Ovary (tissue), 9 donors: ENCODE data around the gene HCLS1. TPM values are rescaled to one million over a fixed set of nuclear protein-coding genes. Genes with fewer than 3 reads are reported as not detected.

Experiments used
- DNase-seq, 5 donors: peaks; one replicate each; pipeline ENCODE4 v3.0.0-alpha.2; 2019 to 2020
- H3K27ac ChIP-seq, 2 donors: fragments of 200-600 bp; one replicate each; pipeline versions ENCODE4 v1.5.1 to v1.8.0; 2019 to 2022
- H3K27me3 ChIP-seq: fragments of 200-600 bp; one replicate; pipeline ENCODE4 v1.8.0; 2022
- H3K36me3 ChIP-seq: fragments of 200-600 bp; sonication (generic); one replicate; pipeline ENCODE4 v1.5.1; 2019
- H3K4me1 ChIP-seq: one replicate; pipeline ENCODE4 v1.8.1; 2013; ENCODE audit warnings: mild to moderate bottlenecking, moderate library complexity; ENCODE audit not compliant: insufficient read depth
- H3K4me3 ChIP-seq: fragments of 200-600 bp; sonication (generic); one replicate; pipeline ENCODE4 v1.5.1; 2017
- H3K9me3 ChIP-seq, 2 donors: fragments of 200-600 bp in 1 of 2; sonication (generic) in 1 of 2; one replicate each; pipeline versions ENCODE4 v1.5.1 to v1.8.1; 2013 to 2019; ENCODE audit warnings: mild to moderate bottlenecking in 1 of 2, moderate library complexity in 1 of 2
- EP300 ChIP-seq: sonication (generic); formaldehyde crosslinking; IDR thresholded peaks from one replicate; pipeline ENCODE4 v1.6.1; 2017; ENCODE audit warnings: antibody characterized with exemption
- POLR2A ChIP-seq: fragments of 450-650 bp; IDR thresholded peaks from one replicate; pipeline ENCODE4 v1.6.1; 2017; ENCODE audit warnings: antibody characterized with exemption, mild to moderate bottlenecking, moderate library complexity
- WGBS, 3 donors: extraction: QIAGEN DNeasy Blood & Tissue Kit in 1 of 3; methylation state at CpG; one replicate each; pipeline versions ENCODE4 v1.1.5 to v1.1.7; 2013 to 2017; 5-methylcytosine and 5-hydroxymethylcytosine counted together
- intact Hi-C, 4 donors: fragments of 100-400 bp; cut with DNase I; formaldehyde crosslinking; loops; one replicate each; pipeline versions ENCODE4 v1.11.0 to v1.15.1; 2022 to 2023
- polyA plus RNA-seq, 2 donors: library from polyadenylated mRNA; stranded (reverse); fragments of 200-250 nt in 1 of 2; fragments of 350-450 nt in 1 of 2; fragmentation: Illumina TruSeq in 1 of 2; extraction: RNeasy Lipid Tissue Mini Kit (QIAGEN cat#74804) in 1 of 2; gene quantifications; one replicate each; pipeline ENCODE4 v1.2.3, GENCODE V29; 2013 to 2014
- total RNA-seq, 7 donors: library from RNA; depleted of rRNA in 2 of 7; stranded (reverse); fragments of >200 nt in 2 of 7; fragmentation: NEBNext Ultra II Directional in 3 of 7; extraction: Animal tissue kit (Norgen Biotek cat#: 25700) in 3 of 7; gene quantifications; one replicate each; pipeline versions ENCODE4 v1.1.0 to v1.2.4, GENCODE V29; 2016 to 2023
- TF ChIP-seq, protein P1 (sequence below), 3 donors: fragments of 450-650 bp in 2 of 3; fragments of 200-600 bp in 1 of 3; IDR thresholded peaks; one replicate each; pipeline versions ENCODE4 v1.5.1 to v1.8.0; 2016 to 2022; ENCODE audit warnings: antibody characterized with exemption in 3 of 3, mild to moderate bottlenecking in 1 of 3
- donor health status: DM: no; HTN: no; CAD: no; lungs with moderate emphysema.
- donor health status: DM: no; HTN: no; CAD: no.
- donor health status: Bipolar disorder and iron deficiency.
- donor health status: DM: yes; HTN: yes; CAD: no.
- donor health status: DM: no; HTN: no; CAD: no.
- donor health status: DM: yes; HTN: yes; CAD: no.

HCLS1 gene
- total and polyA plus RNA-seq, 9 donors: 7.0 to 45.9 (median 13.3) TPM

GRCh38 chr3:121662742-121663141, 2.0 kb upstream of the HCLS1 start:
- Histone ChIP-seq H3K36me3 (no peaks in the 10 kb centered on the region), H3K27me3 (no peaks in the 10 kb centered on the region), H3K27ac (no peak overlapping the region), H3K4me3 (no peak overlapping the region), H3K4me1 (peaks cover 1% of the 10 kb centered on the region), H3K9me3 (no peaks in the 10 kb centered on the region)
- intact Hi-C loops: loop anchor here in 1 of 4 donors (1.0 kb wide), 1 partner anchor 37 kb away; no protein-coding TSS in a partner anchor
- TF ChIP-seq EP300: no peak
- no peak for TF ChIP-seq POLR2A
- TF ChIP-seq, protein P1, sequence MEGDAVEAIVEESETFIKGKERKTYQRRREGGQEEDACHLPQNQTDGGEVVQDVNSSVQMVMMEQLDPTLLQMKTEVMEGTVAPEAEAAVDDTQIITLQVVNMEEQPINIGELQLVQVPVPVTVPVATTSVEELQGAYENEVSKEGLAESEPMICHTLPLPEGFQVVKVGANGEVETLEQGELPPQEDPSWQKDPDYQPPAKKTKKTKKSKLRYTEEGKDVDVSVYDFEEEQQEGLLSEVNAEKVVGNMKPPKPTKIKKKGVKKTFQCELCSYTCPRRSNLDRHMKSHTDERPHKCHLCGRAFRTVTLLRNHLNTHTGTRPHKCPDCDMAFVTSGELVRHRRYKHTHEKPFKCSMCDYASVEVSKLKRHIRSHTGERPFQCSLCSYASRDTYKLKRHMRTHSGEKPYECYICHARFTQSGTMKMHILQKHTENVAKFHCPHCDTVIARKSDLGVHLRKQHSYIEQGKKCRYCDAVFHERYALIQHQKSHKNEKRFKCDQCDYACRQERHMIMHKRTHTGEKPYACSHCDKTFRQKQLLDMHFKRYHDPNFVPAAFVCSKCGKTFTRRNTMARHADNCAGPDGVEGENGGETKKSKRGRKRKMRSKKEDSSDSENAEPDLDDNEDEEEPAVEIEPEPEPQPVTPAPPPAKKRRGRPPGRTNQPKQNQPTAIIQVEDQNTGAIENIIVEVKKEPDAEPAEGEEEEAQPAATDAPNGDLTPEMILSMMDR (IDR thresholded peaks at IDR 0.05): no peak
- DNase-seq: no peak

DNA sequence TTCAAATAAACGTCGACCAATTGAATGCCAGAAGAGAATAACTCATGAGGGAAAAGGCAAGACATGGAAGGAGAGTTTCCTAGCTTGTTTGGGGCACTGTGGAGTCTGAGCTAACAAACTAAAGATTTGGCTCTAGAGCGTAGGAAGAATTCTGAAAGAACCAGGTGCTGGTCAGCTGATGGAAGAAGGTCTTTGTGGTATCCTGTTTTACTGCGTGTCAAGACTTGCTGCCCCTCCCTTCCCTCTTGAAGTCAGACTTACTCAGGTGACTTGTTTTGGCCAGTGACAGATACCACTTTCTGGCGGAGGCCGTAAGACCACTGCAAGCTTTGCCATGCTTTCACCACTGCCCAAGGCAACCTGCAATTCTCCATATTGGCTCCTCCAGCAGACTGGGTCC, 673 bp upstream of the HCLS1 start:
- TF ChIP-seq, protein P1 (IDR thresholded peaks at IDR 0.05): no peak
- TF ChIP-seq POLR2A (no peak), EP300 (no peak)
- WGBS, 3 donors: 89 to 92% (median 91%) methylated on average over 6 of the region's 6 CpGs
- Histone ChIP-seq H3K4me3 (no peak overlapping the region), H3K27me3 (no peaks in the 10 kb centered on the region), H3K9me3 (no peaks in the 10 kb centered on the region), H3K4me1 (peaks cover 1% of the 10 kb centered on the region), H3K27ac (no peak overlapping the region), H3K36me3 (no peaks in the 10 kb centered on the region)
- intact Hi-C loops: no loop called here
- no peak for DNase-seq

GRCh38 chr3:121659586-121659985, 1.1 kb downstream of the HCLS1 start:
- DNase-seq: no peak
- Histone ChIP-seq H3K27me3 (no peaks in the 10 kb centered on the region), H3K4me1 (peaks cover 1% of the 10 kb centered on the region), H3K36me3 (no peaks in the 10 kb centered on the region), H3K4me3 (no peak overlapping the region), H3K27ac (no peak overlapping the region), H3K9me3 (no peaks in the 10 kb centered on the region)
- intact Hi-C loops: no loop called here
- 94 to 97% (median 96%) methylated on average over 3 of the region's 3 CpGs for whole genome bisulfite sequencing, 3 donors
- TF ChIP-seq POLR2A (no peak), EP300 (no peak)
- TF ChIP-seq, protein P1 (IDR thresholded peaks at IDR 0.05): no peak

DNA sequence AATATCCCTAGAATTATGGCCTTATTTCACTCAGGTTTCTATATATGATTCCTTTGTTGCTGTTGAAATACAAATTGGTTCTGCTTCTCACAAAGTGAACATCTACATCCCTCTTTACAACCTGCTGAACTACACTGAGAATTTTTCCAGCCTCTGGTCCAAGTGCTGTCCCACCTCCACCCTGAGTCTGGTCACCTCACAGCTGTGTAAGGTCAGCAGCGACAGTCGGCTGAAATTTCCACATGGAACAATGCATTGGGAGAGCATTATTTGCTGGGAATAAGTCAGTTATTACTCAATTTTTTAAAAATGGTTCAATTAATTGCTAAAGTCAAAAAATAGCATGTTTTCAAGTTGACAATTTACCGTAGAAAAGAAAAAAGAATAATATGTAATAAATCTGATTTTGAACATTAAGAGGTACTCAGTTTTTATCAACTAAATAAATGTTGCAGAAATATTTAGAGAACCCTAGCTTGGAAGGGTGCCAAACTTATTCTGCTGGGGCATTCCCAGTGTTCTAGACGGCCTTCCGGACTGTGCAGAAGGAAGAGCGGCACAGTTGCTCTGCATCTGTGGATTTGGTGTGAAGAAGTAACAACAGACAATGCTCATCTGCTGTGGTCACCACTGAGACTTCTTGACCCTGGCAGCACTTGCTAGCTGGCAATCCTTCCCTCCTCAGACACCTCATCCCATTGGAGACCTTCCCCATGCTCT, 1.8 kb downstream of the HCLS1 start:
- 70 to 76% (median 73%) methylated on average over 6 of the region's 6 CpGs for WGBS, 3 donors
- Histone ChIP-seq H3K4me3 (no peak overlapping the region), H3K9me3 (no peaks in the 10 kb centered on the region), H3K27me3 (no peaks in the 10 kb centered on the region), H3K4me1 (peaks cover 1% of the 10 kb centered on the region), H3K27ac (no peak overlapping the region), H3K36me3 (no peaks in the 10 kb centered on the region)
- no peak for DNase-seq
- TF ChIP-seq, protein P1 (IDR thresholded peaks at IDR 0.05): no peak
- TF ChIP-seq EP300 (no peak), POLR2A (no peak)
- intact Hi-C loops: no loop called here
